K562 (cell line): Measurements from ENCODE around the gene CBX8. TPM values are rescaled to one million over a fixed set of nuclear protein-coding genes. Genes with fewer than 3 reads are reported as not detected.

Experiments used
- CBFA2T3 ChIP-seq: fragments of 450-650 bp; IDR thresholded peaks from 2 replicates; pipeline ENCODE4 v1.6.1; 2017
- ETV1 ChIP-seq: fragments of 450-650 bp; conservative IDR thresholded peaks from 2 replicates; pipeline ENCODE4 v1.6.1; 2016; ENCODE audit warnings: missing genetic modification characterization, control low read depth, low read depth, missing compliant biosample characterization
- FOXA1 ChIP-seq: fragments of 450-650 bp; IDR thresholded peaks from 2 replicates; pipeline ENCODE4 v1.6.1; 2016; ENCODE audit warnings: mild to moderate bottlenecking, borderline replicate concordance
- HNRNPK ChIP-seq: fragments of 200-400 bp; formaldehyde crosslinking; IDR thresholded peaks from one replicate; pipeline ENCODE4 v1.6.1; 2018; ENCODE audit warnings: mild to moderate bottlenecking, low read depth, low read length; ENCODE audit not compliant: poor library complexity, severe bottlenecking
- IRF1 ChIP-seq: sonication (generic); formaldehyde crosslinking; IDR thresholded peaks from 2 replicates; pipeline ENCODE4 v1.8.0; 2022; ENCODE audit warnings: missing genetic modification reagents, mild to moderate bottlenecking, borderline replicate concordance
- KHSRP ChIP-seq: fragments of 450-650 bp; IDR thresholded peaks from 2 replicates; pipeline ENCODE4 v1.6.1; 2017
- LARP7 ChIP-seq: fragments of 450-650 bp; IDR thresholded peaks from 2 replicates; pipeline ENCODE4 v1.6.1; 2016
- NONO ChIP-seq, 2 experiments: fragments of 200-400 bp in 1 of 2; fragments of 450-650 bp in 1 of 2; formaldehyde crosslinking in 1 of 2; IDR thresholded peaks; 2 replicates each; pipeline ENCODE4 v1.6.1; 2017; ENCODE audit warnings: low read depth in 2 of 2, mild to moderate bottlenecking in 2 of 2, moderate library complexity in 2 of 2, low read length in 1 of 2
- PHB ChIP-seq: fragments of 250-450 bp; sonication (Bioruptor Pico); IDR thresholded peaks from 2 replicates; pipeline ENCODE4 v1.5.0; 2021
- PML ChIP-seq: IDR thresholded peaks from 2 replicates; pipeline ENCODE4 v1.6.1; 2012; ENCODE audit warnings: low read length, inconsistent platforms
- RBFOX2 ChIP-seq: fragments of 200-400 bp; formaldehyde crosslinking; IDR thresholded peaks from 2 replicates; pipeline ENCODE4 v1.6.1; 2017; ENCODE audit warnings: low read depth, mild to moderate bottlenecking, low read length, moderate library complexity
- TAF7 ChIP-seq: fragments of 450-650 bp; IDR thresholded peaks from 2 replicates; pipeline ENCODE4 v1.6.1; 2016; ENCODE audit warnings: missing genetic modification characterization, missing compliant biosample characterization
- ZBTB2 ChIP-seq: fragments of 450-650 bp; IDR thresholded peaks from 2 replicates; pipeline ENCODE4 v1.6.1; 2016; ENCODE audit warnings: antibody characterized with exemption
- ZNF551 ChIP-seq: fragments of 250-450 bp; sonication (Bioruptor Pico); IDR thresholded peaks from 2 replicates; pipeline ENCODE4 v1.5.0; 2021; ENCODE audit warnings: mild to moderate bottlenecking, moderate library complexity
- ZNF589 ChIP-seq: fragments of 200-800 bp; sonication (Bioruptor generic); IDR thresholded peaks from 2 replicates; pipeline ENCODE4 v1.6.1; 2016; ENCODE audit warnings: low read depth, missing genetic modification characterization, missing compliant biosample characterization
- polyA plus RNA-seq, 8 experiments: library from polyadenylated mRNA; depleted of rRNA in 4 of 8; stranded (reverse) in 5 of 8; unstranded in 3 of 8; fragments of >200 nt; fragmentation: Nextera tagmentation in 2 of 8; fragmentation: Illumina TruSeq in 1 of 8; extraction: Ambion mirVana in 2 of 8; extraction: Trizol in 1 of 8; gene quantifications; 2 replicates each; pipeline versions ENCODE4 v1.2.1 to v1.2.3, GENCODE V29; 2011 to 2014; ENCODE audit warnings: inconsistent platforms in 1 of 8, missing spikeins in 1 of 8
- total RNA-seq, 7 experiments: library from RNA; depleted of rRNA in 6 of 7; stranded (reverse); fragments of >200 nt in 6 of 7; fragmentation: Illumina TruSeq in 2 of 7; extraction: Trizol in 2 of 7; gene quantifications; 2 replicates each; pipeline versions ENCODE4 v1.2.1 to v1.2.3, GENCODE V29; 2011 to 2021; ENCODE audit warnings: low replicate concordance in 1 of 7
- TF ChIP-seq, protein P1 (sequence below), 2 experiments: fragments of 450-650 bp in 1 of 2; sonication (generic) in 1 of 2; formaldehyde crosslinking; conservative IDR thresholded peaks; 2 replicates each; pipeline versions ENCODE4 v1.4.0 to v1.8.1; 2020 to 2022; ENCODE audit warnings: mild to moderate bottlenecking in 1 of 2, missing genetic modification reagents in 1 of 2
- TF ChIP-seq, protein P2 (sequence below): fragments of 450-650 bp; IDR thresholded peaks from 2 replicates; pipeline ENCODE4 v1.6.1; 2016; ENCODE audit warnings: low read depth

Gene CBX8
- total and polyA plus RNA-seq, 9 of the 15 experiments (the other 6 are each of a cell fraction or from before 2014, with no cell fraction given) = 0.08 to 11.9 (median 2.6) TPM

- TF ChIP-seq KHSRP (no peak), IRF1 (CRISPR knock-in tag) (no peak), RBFOX2 (peak; percentile 82), NONO (IDR thresholded peaks at IDR 0.05; ENCODE audit: low read depth in 2 of 2, low read length in 1 of 2) (no peak), ZBTB2 (peak; percentile 54; the same call in 1 of the 2 replicates), LARP7 (no peak), FOXA1 (no peak), HNRNPK (no peak), ETV1 (tag) (0 out of 2 replicates have a peak, but pooled peaks have one; percentile 8), ZNF551 (CRISPR knock-in tag) (no peak), PHB (CRISPR knock-in tag) (no peak), TAF7 (tag) (peak; percentile 7; the same call in 1 of the 2 replicates), ZNF589 (CRISPR knock-in tag) (peak; percentile 70), PML (no peak), CBFA2T3 (peak; percentile 23)
- TF ChIP-seq, protein P1, sequence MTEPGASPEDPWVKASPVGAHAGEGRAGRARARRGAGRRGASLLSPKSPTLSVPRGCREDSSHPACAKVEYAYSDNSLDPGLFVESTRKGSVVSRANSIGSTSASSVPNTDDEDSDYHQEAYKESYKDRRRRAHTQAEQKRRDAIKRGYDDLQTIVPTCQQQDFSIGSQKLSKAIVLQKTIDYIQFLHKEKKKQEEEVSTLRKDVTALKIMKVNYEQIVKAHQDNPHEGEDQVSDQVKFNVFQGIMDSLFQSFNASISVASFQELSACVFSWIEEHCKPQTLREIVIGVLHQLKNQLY (CRISPR knock-in tag; conservative IDR thresholded peaks at IDR 0.05) = no peak
- TF ChIP-seq, protein P2, sequence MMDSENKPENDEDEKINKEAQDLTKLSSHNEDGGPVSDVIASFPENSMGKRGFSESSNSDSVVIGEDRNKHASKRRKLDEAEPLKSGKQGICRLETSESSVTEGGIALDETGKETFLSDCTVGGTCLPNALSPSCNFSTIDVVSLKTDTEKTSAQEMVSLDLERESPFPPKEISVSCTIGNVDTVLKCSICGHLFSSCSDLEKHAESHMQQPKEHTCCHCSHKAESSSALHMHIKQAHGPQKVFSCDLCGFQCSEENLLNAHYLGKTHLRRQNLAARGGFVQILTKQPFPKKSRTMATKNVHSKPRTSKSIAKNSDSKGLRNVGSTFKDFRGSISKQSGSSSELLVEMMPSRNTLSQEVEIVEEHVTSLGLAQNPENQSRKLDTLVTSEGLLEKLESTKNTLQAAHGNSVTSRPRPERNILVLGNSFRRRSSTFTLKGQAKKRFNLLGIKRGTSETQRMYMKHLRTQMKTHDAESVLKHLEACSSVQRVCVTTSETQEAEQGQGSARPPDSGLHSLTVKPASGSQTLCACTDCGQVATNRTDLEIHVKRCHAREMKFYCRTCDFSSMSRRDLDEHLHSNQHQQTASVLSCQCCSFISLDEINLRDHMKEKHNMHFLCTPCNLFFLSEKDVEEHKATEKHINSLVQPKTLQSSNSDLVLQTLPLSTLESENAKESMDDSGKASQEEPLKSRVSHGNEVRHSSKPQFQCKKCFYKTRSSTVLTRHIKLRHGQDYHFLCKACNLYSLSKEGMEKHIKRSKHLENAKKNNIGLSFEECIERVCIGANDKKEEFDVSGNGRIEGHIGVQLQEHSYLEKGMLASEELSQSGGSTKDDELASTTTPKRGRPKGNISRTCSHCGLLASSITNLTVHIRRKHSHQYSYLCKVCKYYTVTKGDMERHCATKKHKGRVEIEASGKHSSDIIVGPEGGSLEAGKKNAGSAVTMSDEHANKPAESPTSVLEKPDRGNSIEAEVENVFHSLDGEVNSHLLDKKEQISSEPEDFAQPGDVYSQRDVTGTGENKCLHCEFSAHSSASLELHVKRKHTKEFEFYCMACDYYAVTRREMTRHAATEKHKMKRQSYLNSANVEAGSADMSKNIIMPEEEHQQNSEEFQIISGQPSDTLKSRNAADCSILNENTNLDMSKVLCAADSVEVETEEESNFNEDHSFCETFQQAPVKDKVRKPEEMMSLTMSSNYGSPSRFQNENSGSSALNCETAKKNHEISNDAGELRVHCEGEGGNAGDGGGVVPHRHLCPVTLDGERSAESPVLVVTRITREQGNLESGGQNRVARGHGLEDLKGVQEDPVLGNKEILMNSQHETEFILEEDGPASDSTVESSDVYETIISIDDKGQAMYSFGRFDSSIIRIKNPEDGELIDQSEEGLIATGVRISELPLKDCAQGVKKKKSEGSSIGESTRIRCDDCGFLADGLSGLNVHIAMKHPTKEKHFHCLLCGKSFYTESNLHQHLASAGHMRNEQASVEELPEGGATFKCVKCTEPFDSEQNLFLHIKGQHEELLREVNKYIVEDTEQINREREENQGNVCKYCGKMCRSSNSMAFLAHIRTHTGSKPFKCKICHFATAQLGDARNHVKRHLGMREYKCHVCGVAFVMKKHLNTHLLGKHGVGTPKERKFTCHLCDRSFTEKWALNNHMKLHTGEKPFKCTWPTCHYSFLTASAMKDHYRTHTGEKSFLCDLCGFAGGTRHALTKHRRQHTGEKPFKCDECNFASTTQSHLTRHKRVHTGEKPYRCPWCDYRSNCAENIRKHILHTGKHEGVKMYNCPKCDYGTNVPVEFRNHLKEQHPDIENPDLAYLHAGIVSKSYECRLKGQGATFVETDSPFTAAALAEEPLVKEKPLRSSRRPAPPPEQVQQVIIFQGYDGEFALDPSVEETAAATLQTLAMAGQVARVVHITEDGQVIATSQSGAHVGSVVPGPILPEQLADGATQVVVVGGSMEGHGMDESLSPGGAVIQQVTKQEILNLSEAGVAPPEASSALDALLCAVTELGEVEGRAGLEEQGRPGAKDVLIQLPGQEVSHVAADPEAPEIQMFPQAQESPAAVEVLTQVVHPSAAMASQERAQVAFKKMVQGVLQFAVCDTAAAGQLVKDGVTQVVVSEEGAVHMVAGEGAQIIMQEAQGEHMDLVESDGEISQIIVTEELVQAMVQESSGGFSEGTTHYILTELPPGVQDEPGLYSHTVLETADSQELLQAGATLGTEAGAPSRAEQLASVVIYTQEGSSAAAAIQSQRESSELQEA = no peak
These were observed 34.7 kb upstream of the CBX8 start (continued) for GRCh38 chr17:79831265-79832217.
